OCI-LY1 (cell line): ENCODE data around the gene CCDC91.
"Not testable (repeated sequence)": the region's sequence is repeated elsewhere in the genome, so short reads cannot be mapped to it uniquely, and the experiment has no call there.

Source experiments
- H2AFZ ChIP-seq: fragments of 200-600 bp; sonication (generic), shearing (Covaris generic); 2 replicates; pipeline ENCODE4 v1.6.0; 2014; ENCODE audit warnings: antibody characterized with exemption, mild to moderate bottlenecking, low read length
- H3F3A ChIP-seq: fragments of 200-600 bp; sonication (generic), shearing (Covaris generic); 2 replicates; pipeline ENCODE4 v1.6.0; 2014; ENCODE audit warnings: mild to moderate bottlenecking, antibody characterized with exemption, low read length, moderate library complexity; ENCODE audit not compliant: insufficient read depth
- H3K27ac ChIP-seq: fragments of 200-600 bp; sonication (generic); 2 replicates; pipeline ENCODE4 v1.5.1; 2014; ENCODE audit warnings: low read length, mixed run types, mild to moderate bottlenecking, low read depth; ENCODE audit not compliant: poor library complexity, severe bottlenecking
- H3K27me3 ChIP-seq: fragments of 200-600 bp; sonication (generic); 2 replicates; pipeline ENCODE4 v1.6.0; 2014; ENCODE audit warnings: antibody characterized with exemption, mild to moderate bottlenecking, low read length, moderate library complexity; ENCODE audit not compliant: insufficient read depth
- H3K36me3 ChIP-seq: fragments of 200-600 bp; sonication (generic); 2 replicates; pipeline ENCODE4 v1.6.1; 2014; ENCODE audit warnings: mild to moderate bottlenecking, antibody characterized with exemption, low read length, moderate library complexity, mixed read lengths; ENCODE audit not compliant: insufficient read depth
- H3K4me1 ChIP-seq: fragments of 200-600 bp; sonication (generic); 2 replicates; pipeline ENCODE4 v1.5.1; 2014; ENCODE audit warnings: mild to moderate bottlenecking, low read length, moderate library complexity; ENCODE audit not compliant: insufficient read depth, severe bottlenecking
- H3K4me2 ChIP-seq: fragments of 200-600 bp; sonication (generic), shearing (Covaris generic); 2 replicates; pipeline ENCODE4 v1.6.1; 2014; ENCODE audit warnings: low read length
- H3K4me3 ChIP-seq: fragments of 200-600 bp; sonication (generic); 2 replicates; pipeline ENCODE4 v1.5.1; 2014; ENCODE audit warnings: low read length, low read depth, mild to moderate bottlenecking, mixed read lengths; ENCODE audit not compliant: poor library complexity, severe bottlenecking
- H3K79me2 ChIP-seq: fragments of 200-600 bp; shearing (Covaris generic); 2 replicates; pipeline ENCODE4 v1.6.1; 2016; ENCODE audit warnings: mixed run types, low read length, mixed read lengths; ENCODE audit not compliant: insufficient read depth
- H3K9ac ChIP-seq: fragments of 200-600 bp; sonication (generic), shearing (Covaris generic); 2 replicates; pipeline ENCODE4 v1.6.1; 2014; ENCODE audit warnings: mild to moderate bottlenecking, low read length, mixed read lengths
- H3K9me2 ChIP-seq: fragments of 200-600 bp; sonication (generic), shearing (Covaris generic); 2 replicates; pipeline ENCODE4 v1.6.1; 2014; ENCODE audit warnings: low read depth, mild to moderate bottlenecking, low read length, mixed read lengths
- H3K9me3 ChIP-seq: fragments of 200-600 bp; shearing (Covaris generic); 2 replicates; pipeline ENCODE4 v1.6.1; 2014; ENCODE audit warnings: low read length, mixed read lengths
- H4K20me1 ChIP-seq: fragments of 200-600 bp; sonication (generic), shearing (Covaris generic); 2 replicates; pipeline ENCODE4 v1.6.0; 2016; ENCODE audit warnings: mild to moderate bottlenecking, low read length; ENCODE audit not compliant: insufficient read depth
- CTCF ChIP-seq: fragments of 200-600 bp; sonication (generic), shearing (Covaris generic); IDR thresholded peaks from 2 replicates; pipeline ENCODE4 v1.5.1; 2017; ENCODE audit warnings: mild to moderate bottlenecking, antibody characterized with exemption, low read length, moderate library complexity, mixed read lengths
- EZH2 ChIP-seq: fragments of 200-600 bp; sonication (generic), shearing (Covaris generic); IDR thresholded peaks from 2 replicates; pipeline ENCODE4 v1.8.0; 2017; ENCODE audit warnings: borderline replicate concordance, mixed run types, mild to moderate bottlenecking, antibody characterized with exemption, low read length, moderate library complexity, mixed read lengths

The CCDC91 gene

GRCh38 chr12:28320353-28320752 is 130.1 kb downstream of the CCDC91 start:
- H3K4me1 ChIP-seq: no peaks in the 10 kb centered on the region
- no peaks in the 10 kb centered on the region for H3K27me3 ChIP-seq
- H3K79me2 ChIP-seq: no peaks in the 10 kb centered on the region
- no peak overlapping the region for H3K9ac ChIP-seq
- no peak overlapping the region for H3K27ac ChIP-seq
- no peak overlapping the region for H3K4me2 ChIP-seq
- H3F3A ChIP-seq: no peaks in the 10 kb centered on the region
- H3K9me3 ChIP-seq: no peaks in the 10 kb centered on the region
- H4K20me1 ChIP-seq: no peaks in the 10 kb centered on the region
- H2AFZ ChIP-seq: no peak overlapping the region
- TF ChIP-seq EZH2 (no peak), CTCF (no peak)
- no peaks in the 10 kb centered on the region for H3K36me3 ChIP-seq
- no peaks in the 10 kb centered on the region for H3K9me2 ChIP-seq
- no peak overlapping the region for H3K4me3 ChIP-seq

- TF ChIP-seq EZH2 (no peak), CTCF (no peak)
- Histone ChIP-seq H3K4me2 (no peak overlapping the region), H3K27ac (no peak overlapping the region), H3K4me3 (no peak overlapping the region), H3K9me2 (no peaks in the 10 kb centered on the region), H3K4me1 (no peaks in the 10 kb centered on the region), H3K9ac (no peak overlapping the region), H3F3A (0 out of 2 replicates have a peak, but pooled peaks cover 3% of the 10 kb centered on the region), H3K36me3 (no peaks in the 10 kb centered on the region), H2AFZ (no peak overlapping the region), H3K79me2 (no peaks in the 10 kb centered on the region), H3K9me3 (no peaks in the 10 kb centered on the region), H4K20me1 (no peaks in the 10 kb centered on the region), H3K27me3 (no peaks in the 10 kb centered on the region)
Observed at GRCh38 chr12:28327722-28328121, 137.5 kb downstream of the CCDC91 start.

DNA sequence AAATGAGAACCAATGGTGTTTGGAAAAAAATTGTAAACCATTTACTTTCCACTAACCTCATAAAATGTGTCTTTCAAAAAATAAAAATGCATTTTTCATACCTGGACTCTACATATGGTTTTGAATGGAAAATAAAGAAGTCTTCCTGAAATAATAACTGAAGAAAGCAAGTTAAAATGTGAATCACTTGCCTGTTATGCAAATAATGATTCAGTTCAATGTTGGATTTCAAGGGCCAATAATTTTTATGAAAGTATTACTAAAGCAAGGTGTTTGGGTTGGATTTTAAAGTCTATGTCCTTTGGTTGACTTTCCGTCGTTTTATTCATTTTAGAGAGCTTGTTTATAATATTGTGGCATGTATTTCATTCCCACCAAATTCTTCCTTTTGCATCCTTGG is 138.7 kb downstream of the CCDC91 start:
- TF ChIP-seq CTCF (no peak), EZH2 (no peak)
- H4K20me1 ChIP-seq: no peaks in the 10 kb centered on the region
- H3K36me3 ChIP-seq: no peaks in the 10 kb centered on the region
- no peak overlapping the region for H2AFZ ChIP-seq
- no peaks in the 10 kb centered on the region for H3K9me3 ChIP-seq
- H3K9ac ChIP-seq: no peak overlapping the region
- H3K79me2 ChIP-seq: no peaks in the 10 kb centered on the region
- H3K9me2 ChIP-seq: no peaks in the 10 kb centered on the region
- H3K27me3 ChIP-seq: no peaks in the 10 kb centered on the region
- H3K4me1 ChIP-seq: no peaks in the 10 kb centered on the region
- H3F3A ChIP-seq: 0 out of 2 replicates have a peak, but pooled peaks cover 3% of the 10 kb centered on the region
- H3K4me3 ChIP-seq: no peak overlapping the region
- no peak overlapping the region for H3K4me2 ChIP-seq
- H3K27ac ChIP-seq: no peak overlapping the region

- not testable (repeated sequence) for H3K9me2 ChIP-seq, H3K27ac ChIP-seq, H2AFZ ChIP-seq, H3K4me3 ChIP-seq, H3K9ac ChIP-seq, H3K36me3 ChIP-seq, H3K4me2 ChIP-seq, H3K79me2 ChIP-seq, H3K27me3 ChIP-seq, H3K4me1 ChIP-seq, H3F3A ChIP-seq, H4K20me1 ChIP-seq, H3K9me3 ChIP-seq
Observed at GRCh38 chr12:28329727-28330126, 139.5 kb downstream of the CCDC91 start.

DNA sequence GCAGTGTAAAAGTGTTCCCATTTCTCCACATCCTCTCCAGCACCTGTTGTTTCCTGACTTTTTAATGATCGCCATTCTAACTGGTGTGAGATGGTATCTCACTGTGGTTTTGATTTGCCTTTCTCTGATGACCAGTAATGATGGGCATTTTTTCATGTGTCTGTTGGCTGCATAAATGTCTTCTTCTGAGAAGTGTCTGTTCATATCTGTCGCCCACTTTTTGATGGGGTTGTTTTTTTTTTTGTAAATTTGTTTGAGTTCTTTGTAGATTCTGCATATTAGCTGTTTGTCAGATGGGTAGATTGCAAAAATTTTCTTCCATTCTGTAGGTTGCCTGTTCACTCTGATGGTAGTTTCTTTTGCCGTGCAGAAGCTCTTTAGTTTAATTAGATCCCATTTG is 140.0 kb downstream of the CCDC91 start:
- H3K79me2 ChIP-seq, H3K4me1 ChIP-seq, H3K27ac ChIP-seq, H3K4me2 ChIP-seq, H3K9me2 ChIP-seq, H3K9me3 ChIP-seq, H3F3A ChIP-seq, H3K36me3 ChIP-seq, H2AFZ ChIP-seq, H3K27me3 ChIP-seq, H4K20me1 ChIP-seq, H3K4me3 ChIP-seq, H3K9ac ChIP-seq: not testable (repeated sequence)
